K562 (cell line): Measurements from ENCODE around the gene WDR35. TPM values are rescaled to one million over a fixed set of nuclear protein-coding genes. Genes with fewer than 3 reads are reported as not detected.
A peak's percentile ranks its signal among the peaks of the same experiment; 100 is the strongest.

Experiments
- DMBX1 ChIP-seq: fragments of 250-450 bp; sonication (Bioruptor Pico); IDR thresholded peaks from 2 replicates; pipeline ENCODE4 v1.8.0; 2022; ENCODE audit warnings: inconsistent platforms, mild to moderate bottlenecking, moderate library complexity, borderline replicate concordance
- JUN ChIP-seq, 2 experiments: sonication (generic) in 1 of 2; formaldehyde crosslinking in 1 of 2; IDR thresholded peaks; 2 replicates each; pipeline versions ENCODE4 v1.6.1 to v1.8.0; 2012 to 2022; ENCODE audit warnings: borderline replicate concordance in 2 of 2, mild to moderate bottlenecking in 2 of 2, improper control_type of control experiment in 1 of 2, low read depth in 1 of 2, low read length in 1 of 2, missing genetic modification reagents in 1 of 2
- MAZ ChIP-seq, 2 experiments: fragments of 450-650 bp in 1 of 2; sonication (generic) in 1 of 2; formaldehyde crosslinking; IDR thresholded peaks in 1 of 2; conservative IDR thresholded peaks in 1 of 2; 2 replicates each; pipeline versions ENCODE4 v1.4.0 to v1.5.0; 2020; ENCODE audit warnings: mild to moderate bottlenecking in 1 of 2, missing genetic modification reagents in 1 of 2
- ZNF134 ChIP-seq: fragments of 250-450 bp; sonication (Bioruptor Pico); conservative IDR thresholded peaks from 2 replicates; pipeline ENCODE4 v1.4.0; 2020
- polyA plus RNA-seq, 8 experiments: library from polyadenylated mRNA; depleted of rRNA in 4 of 8; stranded (reverse) in 5 of 8; unstranded in 3 of 8; fragments of >200 nt; fragmentation: Nextera tagmentation in 2 of 8; fragmentation: Illumina TruSeq in 1 of 8; extraction: Ambion mirVana in 2 of 8; extraction: Trizol in 1 of 8; gene quantifications; 2 replicates each; pipeline versions ENCODE4 v1.2.1 to v1.2.3, GENCODE V29; 2011 to 2014; ENCODE audit warnings: inconsistent platforms in 1 of 8, missing spikeins in 1 of 8
- total RNA-seq, 7 experiments: library from RNA; depleted of rRNA in 6 of 7; stranded (reverse); fragments of >200 nt in 6 of 7; fragmentation: Illumina TruSeq in 2 of 7; extraction: Trizol in 2 of 7; gene quantifications; 2 replicates each; pipeline versions ENCODE4 v1.2.1 to v1.2.3, GENCODE V29; 2011 to 2021; ENCODE audit warnings: low replicate concordance in 1 of 7
- TF ChIP-seq, protein P1 (sequence below), 2 experiments: fragments of 450-650 bp in 1 of 2; sonication (generic) in 1 of 2; formaldehyde crosslinking in 1 of 2; IDR thresholded peaks in 1 of 2; conservative IDR thresholded peaks in 1 of 2; 2 replicates each; pipeline versions ENCODE4 v1.6.1 to v1.8.1; 2016 to 2023; ENCODE audit warnings: mild to moderate bottlenecking in 2 of 2, moderate library complexity in 2 of 2, inconsistent platforms in 1 of 2, missing genetic modification reagents in 1 of 2
- TF ChIP-seq, protein P2 (sequence below): fragments of 450-650 bp; formaldehyde crosslinking; IDR thresholded peaks from 2 replicates; pipeline ENCODE4 v1.4.0; 2022; ENCODE audit warnings: mild to moderate bottlenecking, moderate library complexity
- TF ChIP-seq, protein P3 (sequence below), 2 experiments: IDR thresholded peaks; 2 replicates each; pipeline ENCODE4 v1.6.1; 2012; ENCODE audit warnings: improper control_type of control experiment in 2 of 2, low read depth in 2 of 2, low read length in 2 of 2, borderline replicate concordance in 1 of 2

The WDR35 gene
- total and polyA plus RNA-seq, 9 of the 15 experiments (the other 6 are each of a cell fraction or from before 2014, with no cell fraction given) = 3.3 to 13.1 (median 8.0) TPM

DNA sequence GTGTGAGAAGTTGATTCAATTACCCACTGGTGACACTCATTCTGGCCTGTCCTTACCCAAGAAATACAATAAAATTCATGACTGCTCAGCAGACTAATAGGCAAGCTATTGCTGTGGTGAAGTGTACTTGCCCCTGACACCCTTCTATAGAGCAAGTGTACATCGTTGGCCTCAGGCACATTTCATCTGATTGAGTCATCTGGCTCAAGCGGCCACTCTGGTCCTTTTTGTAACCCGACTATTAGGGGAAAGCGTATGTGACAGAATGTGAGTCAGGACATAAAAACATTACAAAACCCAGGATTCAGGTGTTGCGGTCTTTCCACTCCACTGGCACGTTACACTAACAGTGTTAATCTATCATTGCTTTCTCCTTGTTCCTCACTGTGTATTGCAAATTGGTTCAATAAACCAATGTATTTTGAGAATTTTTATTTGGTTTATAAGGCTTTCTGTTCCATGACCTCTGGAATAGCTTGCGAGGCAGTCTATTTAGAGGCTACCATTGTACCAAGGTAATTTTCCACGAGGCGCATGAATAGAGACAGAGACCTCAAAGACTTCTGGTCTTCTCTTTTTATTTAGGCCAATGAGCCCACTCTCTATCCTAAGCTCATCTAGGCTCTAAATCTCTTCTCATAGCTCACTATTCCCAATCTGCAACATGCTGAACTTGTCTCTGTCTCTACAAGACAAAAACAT, 77.9 kb downstream of the WDR35 start (continued):
- TF ChIP-seq, protein P1, sequence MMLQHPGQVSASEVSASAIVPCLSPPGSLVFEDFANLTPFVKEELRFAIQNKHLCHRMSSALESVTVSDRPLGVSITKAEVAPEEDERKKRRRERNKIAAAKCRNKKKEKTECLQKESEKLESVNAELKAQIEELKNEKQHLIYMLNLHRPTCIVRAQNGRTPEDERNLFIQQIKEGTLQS (IDR thresholded peaks at IDR 0.05) = peak; percentile 56; the same call in 1 of the 2 replicates
- TF ChIP-seq, protein P1 (CRISPR knock-in tag; conservative IDR thresholded peaks at IDR 0.05) = no peak
- TF ChIP-seq DMBX1 (CRISPR knock-in tag) (0 out of 2 replicates have a peak, but pooled peaks have one; percentile 66), ZNF134 (CRISPR knock-in tag) (no peak), JUN (IDR thresholded peaks at IDR 0.05; ENCODE audit: borderline replicate concordance, low read depth, low read length) (0 out of 2 replicates have a peak, but pooled peaks have one; percentile 21), JUN (CRISPR knock-in tag; IDR thresholded peaks at IDR 0.05; ENCODE audit: borderline replicate concordance) (no peak), MAZ (CRISPR knock-in tag; conservative IDR thresholded peaks at IDR 0.05 in 1 of 2, IDR thresholded peaks at IDR 0.05 in 1 of 2) (0 out of 4 replicates have a peak, but pooled peaks of 1 of the 2 experiments have one; percentile 21)
- TF ChIP-seq, protein P2, sequence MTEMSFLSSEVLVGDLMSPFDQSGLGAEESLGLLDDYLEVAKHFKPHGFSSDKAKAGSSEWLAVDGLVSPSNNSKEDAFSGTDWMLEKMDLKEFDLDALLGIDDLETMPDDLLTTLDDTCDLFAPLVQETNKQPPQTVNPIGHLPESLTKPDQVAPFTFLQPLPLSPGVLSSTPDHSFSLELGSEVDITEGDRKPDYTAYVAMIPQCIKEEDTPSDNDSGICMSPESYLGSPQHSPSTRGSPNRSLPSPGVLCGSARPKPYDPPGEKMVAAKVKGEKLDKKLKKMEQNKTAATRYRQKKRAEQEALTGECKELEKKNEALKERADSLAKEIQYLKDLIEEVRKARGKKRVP (CRISPR knock-in tag) = peak; percentile 65
- TF ChIP-seq, protein P3, sequence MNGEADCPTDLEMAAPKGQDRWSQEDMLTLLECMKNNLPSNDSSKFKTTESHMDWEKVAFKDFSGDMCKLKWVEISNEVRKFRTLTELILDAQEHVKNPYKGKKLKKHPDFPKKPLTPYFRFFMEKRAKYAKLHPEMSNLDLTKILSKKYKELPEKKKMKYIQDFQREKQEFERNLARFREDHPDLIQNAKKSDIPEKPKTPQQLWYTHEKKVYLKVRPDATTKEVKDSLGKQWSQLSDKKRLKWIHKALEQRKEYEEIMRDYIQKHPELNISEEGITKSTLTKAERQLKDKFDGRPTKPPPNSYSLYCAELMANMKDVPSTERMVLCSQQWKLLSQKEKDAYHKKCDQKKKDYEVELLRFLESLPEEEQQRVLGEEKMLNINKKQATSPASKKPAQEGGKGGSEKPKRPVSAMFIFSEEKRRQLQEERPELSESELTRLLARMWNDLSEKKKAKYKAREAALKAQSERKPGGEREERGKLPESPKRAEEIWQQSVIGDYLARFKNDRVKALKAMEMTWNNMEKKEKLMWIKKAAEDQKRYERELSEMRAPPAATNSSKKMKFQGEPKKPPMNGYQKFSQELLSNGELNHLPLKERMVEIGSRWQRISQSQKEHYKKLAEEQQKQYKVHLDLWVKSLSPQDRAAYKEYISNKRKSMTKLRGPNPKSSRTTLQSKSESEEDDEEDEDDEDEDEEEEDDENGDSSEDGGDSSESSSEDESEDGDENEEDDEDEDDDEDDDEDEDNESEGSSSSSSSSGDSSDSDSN (IDR thresholded peaks at IDR 0.05; ENCODE audit: borderline replicate concordance in 1 of 2, low read depth in 2 of 2, low read length in 2 of 2) = no peak
